ENCODE measurements around the gene MAP3K4. TPM values are rescaled to one million over a fixed set of nuclear protein-coding genes. Genes with fewer than 3 reads are reported as not detected.

Gene MAP3K4
- total and polyA plus RNA-seq, 2 of the 8 experiments (the other 6 are each of a cell fraction or from before 2014, with no cell fraction given) = 16.6 to 51.6 TPM

DNA sequence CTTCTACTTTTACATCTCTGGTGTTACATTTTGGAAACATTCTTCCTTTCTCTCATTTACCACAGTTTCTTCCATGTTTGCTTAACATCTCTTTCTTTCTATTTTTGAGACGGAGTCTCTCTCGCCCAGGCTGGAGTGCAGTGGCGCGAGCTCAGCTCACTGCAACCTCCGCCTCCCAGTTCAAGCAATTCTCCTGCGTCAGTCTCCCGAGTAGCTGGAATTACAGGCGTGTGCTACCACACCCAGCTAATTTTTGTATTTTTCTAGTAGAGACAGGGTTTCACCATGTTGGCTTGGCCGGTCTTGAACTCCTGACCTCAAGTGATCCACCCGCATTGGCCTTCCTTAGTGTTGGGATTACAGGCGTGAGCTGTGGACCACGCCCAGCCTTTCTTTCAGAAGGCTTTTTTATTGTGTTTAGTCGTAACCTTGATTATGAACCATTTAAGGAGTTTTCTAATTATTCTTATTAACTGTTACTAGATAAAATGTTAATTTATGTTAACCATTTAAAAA is 27.8 kb downstream of the MAP3K4 start (continued):
- TF ChIP-seq, protein P1, sequence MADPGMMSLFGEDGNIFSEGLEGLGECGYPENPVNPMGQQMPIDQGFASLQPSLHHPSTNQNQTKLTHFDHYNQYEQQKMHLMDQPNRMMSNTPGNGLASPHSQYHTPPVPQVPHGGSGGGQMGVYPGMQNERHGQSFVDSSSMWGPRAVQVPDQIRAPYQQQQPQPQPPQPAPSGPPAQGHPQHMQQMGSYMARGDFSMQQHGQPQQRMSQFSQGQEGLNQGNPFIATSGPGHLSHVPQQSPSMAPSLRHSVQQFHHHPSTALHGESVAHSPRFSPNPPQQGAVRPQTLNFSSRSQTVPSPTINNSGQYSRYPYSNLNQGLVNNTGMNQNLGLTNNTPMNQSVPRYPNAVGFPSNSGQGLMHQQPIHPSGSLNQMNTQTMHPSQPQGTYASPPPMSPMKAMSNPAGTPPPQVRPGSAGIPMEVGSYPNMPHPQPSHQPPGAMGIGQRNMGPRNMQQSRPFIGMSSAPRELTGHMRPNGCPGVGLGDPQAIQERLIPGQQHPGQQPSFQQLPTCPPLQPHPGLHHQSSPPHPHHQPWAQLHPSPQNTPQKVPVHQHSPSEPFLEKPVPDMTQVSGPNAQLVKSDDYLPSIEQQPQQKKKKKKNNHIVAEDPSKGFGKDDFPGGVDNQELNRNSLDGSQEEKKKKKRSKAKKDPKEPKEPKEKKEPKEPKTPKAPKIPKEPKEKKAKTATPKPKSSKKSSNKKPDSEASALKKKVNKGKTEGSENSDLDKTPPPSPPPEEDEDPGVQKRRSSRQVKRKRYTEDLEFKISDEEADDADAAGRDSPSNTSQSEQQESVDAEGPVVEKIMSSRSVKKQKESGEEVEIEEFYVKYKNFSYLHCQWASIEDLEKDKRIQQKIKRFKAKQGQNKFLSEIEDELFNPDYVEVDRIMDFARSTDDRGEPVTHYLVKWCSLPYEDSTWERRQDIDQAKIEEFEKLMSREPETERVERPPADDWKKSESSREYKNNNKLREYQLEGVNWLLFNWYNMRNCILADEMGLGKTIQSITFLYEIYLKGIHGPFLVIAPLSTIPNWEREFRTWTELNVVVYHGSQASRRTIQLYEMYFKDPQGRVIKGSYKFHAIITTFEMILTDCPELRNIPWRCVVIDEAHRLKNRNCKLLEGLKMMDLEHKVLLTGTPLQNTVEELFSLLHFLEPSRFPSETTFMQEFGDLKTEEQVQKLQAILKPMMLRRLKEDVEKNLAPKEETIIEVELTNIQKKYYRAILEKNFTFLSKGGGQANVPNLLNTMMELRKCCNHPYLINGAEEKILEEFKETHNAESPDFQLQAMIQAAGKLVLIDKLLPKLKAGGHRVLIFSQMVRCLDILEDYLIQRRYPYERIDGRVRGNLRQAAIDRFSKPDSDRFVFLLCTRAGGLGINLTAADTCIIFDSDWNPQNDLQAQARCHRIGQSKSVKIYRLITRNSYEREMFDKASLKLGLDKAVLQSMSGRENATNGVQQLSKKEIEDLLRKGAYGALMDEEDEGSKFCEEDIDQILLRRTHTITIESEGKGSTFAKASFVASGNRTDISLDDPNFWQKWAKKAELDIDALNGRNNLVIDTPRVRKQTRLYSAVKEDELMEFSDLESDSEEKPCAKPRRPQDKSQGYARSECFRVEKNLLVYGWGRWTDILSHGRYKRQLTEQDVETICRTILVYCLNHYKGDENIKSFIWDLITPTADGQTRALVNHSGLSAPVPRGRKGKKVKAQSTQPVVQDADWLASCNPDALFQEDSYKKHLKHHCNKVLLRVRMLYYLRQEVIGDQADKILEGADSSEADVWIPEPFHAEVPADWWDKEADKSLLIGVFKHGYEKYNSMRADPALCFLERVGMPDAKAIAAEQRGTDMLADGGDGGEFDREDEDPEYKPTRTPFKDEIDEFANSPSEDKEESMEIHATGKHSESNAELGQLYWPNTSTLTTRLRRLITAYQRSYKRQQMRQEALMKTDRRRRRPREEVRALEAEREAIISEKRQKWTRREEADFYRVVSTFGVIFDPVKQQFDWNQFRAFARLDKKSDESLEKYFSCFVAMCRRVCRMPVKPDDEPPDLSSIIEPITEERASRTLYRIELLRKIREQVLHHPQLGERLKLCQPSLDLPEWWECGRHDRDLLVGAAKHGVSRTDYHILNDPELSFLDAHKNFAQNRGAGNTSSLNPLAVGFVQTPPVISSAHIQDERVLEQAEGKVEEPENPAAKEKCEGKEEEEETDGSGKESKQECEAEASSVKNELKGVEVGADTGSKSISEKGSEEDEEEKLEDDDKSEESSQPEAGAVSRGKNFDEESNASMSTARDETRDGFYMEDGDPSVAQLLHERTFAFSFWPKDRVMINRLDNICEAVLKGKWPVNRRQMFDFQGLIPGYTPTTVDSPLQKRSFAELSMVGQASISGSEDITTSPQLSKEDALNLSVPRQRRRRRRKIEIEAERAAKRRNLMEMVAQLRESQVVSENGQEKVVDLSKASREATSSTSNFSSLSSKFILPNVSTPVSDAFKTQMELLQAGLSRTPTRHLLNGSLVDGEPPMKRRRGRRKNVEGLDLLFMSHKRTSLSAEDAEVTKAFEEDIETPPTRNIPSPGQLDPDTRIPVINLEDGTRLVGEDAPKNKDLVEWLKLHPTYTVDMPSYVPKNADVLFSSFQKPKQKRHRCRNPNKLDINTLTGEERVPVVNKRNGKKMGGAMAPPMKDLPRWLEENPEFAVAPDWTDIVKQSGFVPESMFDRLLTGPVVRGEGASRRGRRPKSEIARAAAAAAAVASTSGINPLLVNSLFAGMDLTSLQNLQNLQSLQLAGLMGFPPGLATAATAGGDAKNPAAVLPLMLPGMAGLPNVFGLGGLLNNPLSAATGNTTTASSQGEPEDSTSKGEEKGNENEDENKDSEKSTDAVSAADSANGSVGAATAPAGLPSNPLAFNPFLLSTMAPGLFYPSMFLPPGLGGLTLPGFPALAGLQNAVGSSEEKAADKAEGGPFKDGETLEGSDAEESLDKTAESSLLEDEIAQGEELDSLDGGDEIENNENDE (IDR thresholded peaks at IDR 0.05; ENCODE audit: insufficient replicate concordance, low read length) = no peak
- TF ChIP-seq GABPA (IDR thresholded peaks at IDR 0.05; ENCODE audit: borderline replicate concordance, insufficient read depth, low read length) = no peak
- no peak for TF ChIP-seq TAF7 (optimal IDR thresholded peaks at IDR 0.05; ENCODE audit: borderline replicate concordance, low read depth, low read length)
- no peak for TF ChIP-seq YY1 (IDR thresholded peaks at IDR 0.05; ENCODE audit: low read depth, low read length)
- TF ChIP-seq TEAD4 (IDR thresholded peaks at IDR 0.05; ENCODE audit: low read depth, low read length) = no peak
- TF ChIP-seq POU5F1 (IDR thresholded peaks at IDR 0.05; ENCODE audit: low read depth, low read length) = no peak
